HFFc6 (cell line): ENCODE results near the gene TSPAN17. TPM values are rescaled to one million over a fixed set of nuclear protein-coding genes. Genes with fewer than 3 reads are reported as not detected.

Experiments
- DNase-seq: peaks from one replicate; pipeline ENCODE4 v3.0.0-alpha.2; 2018
- H3K27ac Mint-ChIP-seq: 2 replicates; pipeline ENCODE4 v1.8.0; 2020; ENCODE audit warnings: mild to moderate bottlenecking, mixed read lengths
- H3K27me3 Mint-ChIP-seq: 2 replicates; pipeline ENCODE4 v1.8.0; 2021; ENCODE audit warnings: mild to moderate bottlenecking, moderate library complexity, mixed read lengths; ENCODE audit not compliant: insufficient read depth
- H3K36me3 Mint-ChIP-seq: 2 replicates; pipeline ENCODE4 v1.8.0; 2021; ENCODE audit warnings: low read depth, mixed read lengths
- H3K4me1 Mint-ChIP-seq: 2 replicates; pipeline ENCODE4 v1.8.0; 2020; ENCODE audit warnings: low read depth, mixed read lengths
- H3K4me3 Mint-ChIP-seq: 2 replicates; pipeline ENCODE4 v1.8.0; 2020; ENCODE audit warnings: mild to moderate bottlenecking, moderate library complexity, mixed read lengths
- H3K9me3 Mint-ChIP-seq: 2 replicates; pipeline ENCODE4 v1.8.0; 2020; ENCODE audit warnings: mild to moderate bottlenecking, mixed read lengths
- total RNA-seq, 6 experiments: library from RNA; stranded (reverse); fragmentation: NEBNext Ultra II Directional; extraction: Animal tissue kit (Norgen Biotek cat#: 25700); gene quantifications; 2 replicates in 1 of 6; 3 replicates in 5 of 6; pipeline ENCODE4 v1.2.3, GENCODE V29; 2021
- TF ChIP-seq, protein P1 (sequence below): fragments of 200-600 bp; sonication (generic); IDR thresholded peaks from 2 replicates; pipeline ENCODE4 v1.5.0; 2021; ENCODE audit warnings: antibody characterized with exemption, mild to moderate bottlenecking

Gene TSPAN17
- total RNA-seq, 6 experiments from 2014 or later = 51.4 to 64.9 (median 57.6) TPM

DNA sequence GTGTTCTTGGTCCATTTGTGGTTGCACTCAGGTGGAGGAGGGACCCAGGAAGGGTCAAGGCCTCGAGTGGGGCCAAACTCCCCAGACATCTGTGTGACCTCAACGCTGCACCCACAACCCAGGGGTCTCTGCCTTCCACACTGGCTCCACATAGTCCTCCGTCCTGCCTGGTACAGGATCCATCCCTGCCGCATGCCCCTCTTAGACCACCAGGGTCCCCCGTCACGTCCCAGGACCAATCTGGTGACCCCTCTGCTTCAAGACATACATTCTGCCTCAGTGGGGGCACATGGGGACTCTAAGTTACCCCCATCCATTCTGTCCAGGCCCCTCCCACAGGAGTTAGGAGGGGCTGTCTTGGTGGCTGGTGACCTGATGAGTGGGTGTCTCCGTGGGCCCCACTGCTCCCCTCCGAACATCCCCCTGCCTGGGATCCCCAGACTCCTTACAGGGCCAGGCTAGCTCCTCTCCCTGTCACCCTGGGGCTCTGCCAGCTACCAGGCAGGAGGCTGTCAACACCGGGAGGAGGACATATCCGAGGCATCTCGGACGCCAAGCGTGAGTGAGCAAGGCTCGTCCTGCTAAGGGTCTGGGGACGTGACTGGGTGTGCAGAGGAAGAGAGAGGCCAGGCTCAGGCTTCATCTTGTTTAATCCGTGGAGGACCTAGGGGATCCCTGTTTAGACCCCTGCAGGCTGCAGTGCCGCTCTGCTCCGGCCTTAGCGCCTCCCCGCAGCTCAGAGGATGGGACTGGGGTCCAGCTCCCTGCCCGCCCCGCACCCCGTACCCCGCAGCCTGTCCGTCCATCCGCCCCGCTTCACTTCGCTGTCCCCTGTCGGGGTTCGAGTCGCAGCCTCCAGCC, 32.3 kb downstream of the TSPAN17 start:
- TF ChIP-seq, protein P1, sequence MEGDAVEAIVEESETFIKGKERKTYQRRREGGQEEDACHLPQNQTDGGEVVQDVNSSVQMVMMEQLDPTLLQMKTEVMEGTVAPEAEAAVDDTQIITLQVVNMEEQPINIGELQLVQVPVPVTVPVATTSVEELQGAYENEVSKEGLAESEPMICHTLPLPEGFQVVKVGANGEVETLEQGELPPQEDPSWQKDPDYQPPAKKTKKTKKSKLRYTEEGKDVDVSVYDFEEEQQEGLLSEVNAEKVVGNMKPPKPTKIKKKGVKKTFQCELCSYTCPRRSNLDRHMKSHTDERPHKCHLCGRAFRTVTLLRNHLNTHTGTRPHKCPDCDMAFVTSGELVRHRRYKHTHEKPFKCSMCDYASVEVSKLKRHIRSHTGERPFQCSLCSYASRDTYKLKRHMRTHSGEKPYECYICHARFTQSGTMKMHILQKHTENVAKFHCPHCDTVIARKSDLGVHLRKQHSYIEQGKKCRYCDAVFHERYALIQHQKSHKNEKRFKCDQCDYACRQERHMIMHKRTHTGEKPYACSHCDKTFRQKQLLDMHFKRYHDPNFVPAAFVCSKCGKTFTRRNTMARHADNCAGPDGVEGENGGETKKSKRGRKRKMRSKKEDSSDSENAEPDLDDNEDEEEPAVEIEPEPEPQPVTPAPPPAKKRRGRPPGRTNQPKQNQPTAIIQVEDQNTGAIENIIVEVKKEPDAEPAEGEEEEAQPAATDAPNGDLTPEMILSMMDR = no peak
- no peak for DNase-seq
- Mint-ChIP-seq H3K9me3 (no peaks in the 10 kb centered on the region), H3K27ac (no peak overlapping the region), H3K36me3 (no peaks in the 10 kb centered on the region), H3K27me3 (peaks cover 25% of the 10 kb centered on the region), H3K4me1 (peaks cover 17% of the 10 kb centered on the region), H3K4me3 (no peak overlapping the region)

- H3K4me3 Mint-ChIP-seq = no peak overlapping the region
- peaks cover 17% of the 10 kb centered on the region for H3K4me1 Mint-ChIP-seq
- H3K36me3 Mint-ChIP-seq = no peaks in the 10 kb centered on the region
- H3K27ac Mint-ChIP-seq = no peak overlapping the region
- no peak for DNase-seq
- H3K9me3 Mint-ChIP-seq = peaks cover 3% of the 10 kb centered on the region; the same call in 1 of the 2 replicates
- TF ChIP-seq, protein P1 = no peak
- peaks cover 29% of the 10 kb centered on the region for H3K27me3 Mint-ChIP-seq
Observed at GRCh38 chr5:176680226-176680563, 32.9 kb downstream of the TSPAN17 start.

- Mint-ChIP-seq H3K4me3 (no peak overlapping the region), H3K27ac (no peak overlapping the region), H3K4me1 (peaks cover under 1% of the 10 kb centered on the region), H3K9me3 (peaks cover 4% of the 10 kb centered on the region; the same call in 1 of the 2 replicates), H3K36me3 (no peaks in the 10 kb centered on the region), H3K27me3 (peaks cover 32% of the 10 kb centered on the region)
- DNase-seq = no peak
- TF ChIP-seq, protein P1 = no peak
Observed at GRCh38 chr5:176682016-176682531, 34.8 kb downstream of the TSPAN17 start.

GRCh38 chr5:176685010-176685409, 37.7 kb downstream of the TSPAN17 start:
- Mint-ChIP-seq H3K4me1 (no peaks in the 10 kb centered on the region), H3K36me3 (no peaks in the 10 kb centered on the region), H3K9me3 (peaks cover 4% of the 10 kb centered on the region; the same call in 1 of the 2 replicates), H3K27ac (no peak overlapping the region), H3K4me3 (no peak overlapping the region), H3K27me3 (peaks cover 47% of the 10 kb centered on the region)
- TF ChIP-seq, protein P1 = no peak
- no peak for DNase-seq

GRCh38 chr5:176687247-176687646, 40.0 kb downstream of the TSPAN17 start:
- no peak for DNase-seq
- TF ChIP-seq, protein P1 = no peak
- Mint-ChIP-seq H3K9me3 (peaks cover 4% of the 10 kb centered on the region; the same call in 1 of the 2 replicates), H3K4me3 (no peak overlapping the region), H3K27ac (no peak overlapping the region), H3K27me3 (peaks cover 45% of the 10 kb centered on the region), H3K4me1 (no peaks in the 10 kb centered on the region), H3K36me3 (no peaks in the 10 kb centered on the region)
